Caki2 (cell line): ENCODE results near the gene AK4. TPM values are rescaled to one million over a fixed set of nuclear protein-coding genes. Genes with fewer than 3 reads are reported as not detected.
"Not testable (repeated sequence)": the region's sequence is repeated elsewhere in the genome, so short reads cannot be mapped to it uniquely, and the experiment has no call there.

Source experiments
- DNase-seq: peaks from one replicate; pipeline ENCODE4 v3.0.0-alpha.2; 2015; ENCODE audit warnings: low read depth
- in situ Hi-C: cut with HindIII; loops from 2 replicates; pipeline ENCODE4 v1.10.0; 2016; ENCODE audit warnings: low sequenced_read_pairs, low pct_unique_long_range_greater_than_20kb, mixed read lengths
- total RNA-seq: library from RNA; depleted of rRNA; stranded (reverse); fragments of >200 nt; shearing (Covaris generic); gene quantifications from 2 replicates; pipeline ENCODE4 v1.2.3, GENCODE V29; 2014; ENCODE audit warnings: low replicate concordance

The AK4 gene
- total RNA-seq, 1 experiment from 2014 or later = 14.0 TPM

DNA sequence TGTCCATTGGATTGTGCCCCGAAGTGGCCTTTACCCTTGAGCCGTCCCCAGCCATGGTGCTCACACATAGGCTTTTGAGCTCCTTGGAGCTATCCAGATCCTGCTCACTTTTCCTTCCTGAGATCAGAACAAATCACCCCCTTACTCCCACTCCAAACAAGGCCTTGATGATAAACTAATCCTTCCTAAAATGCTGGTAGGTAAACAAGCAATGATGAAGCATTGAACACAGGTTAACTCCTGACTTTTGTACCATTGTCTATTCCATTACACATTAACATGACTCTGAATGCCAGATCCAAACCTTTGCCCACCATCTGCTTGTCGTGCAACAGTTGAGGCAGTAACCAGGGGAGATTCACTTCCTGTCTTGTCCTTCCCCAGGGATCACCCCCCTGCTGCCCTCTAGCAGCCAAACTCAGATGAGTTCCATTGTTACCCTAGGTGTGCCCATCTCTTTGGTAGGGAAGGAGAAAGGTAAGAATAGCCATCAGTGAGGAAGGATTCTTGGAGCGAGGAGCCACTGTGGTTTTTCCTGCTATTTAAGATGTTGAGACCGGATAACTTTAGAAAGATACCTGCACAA, 81.8 kb downstream of the AK4 start:
- no peak for DNase-seq
- in situ Hi-C loops = no loop called here

DNA sequence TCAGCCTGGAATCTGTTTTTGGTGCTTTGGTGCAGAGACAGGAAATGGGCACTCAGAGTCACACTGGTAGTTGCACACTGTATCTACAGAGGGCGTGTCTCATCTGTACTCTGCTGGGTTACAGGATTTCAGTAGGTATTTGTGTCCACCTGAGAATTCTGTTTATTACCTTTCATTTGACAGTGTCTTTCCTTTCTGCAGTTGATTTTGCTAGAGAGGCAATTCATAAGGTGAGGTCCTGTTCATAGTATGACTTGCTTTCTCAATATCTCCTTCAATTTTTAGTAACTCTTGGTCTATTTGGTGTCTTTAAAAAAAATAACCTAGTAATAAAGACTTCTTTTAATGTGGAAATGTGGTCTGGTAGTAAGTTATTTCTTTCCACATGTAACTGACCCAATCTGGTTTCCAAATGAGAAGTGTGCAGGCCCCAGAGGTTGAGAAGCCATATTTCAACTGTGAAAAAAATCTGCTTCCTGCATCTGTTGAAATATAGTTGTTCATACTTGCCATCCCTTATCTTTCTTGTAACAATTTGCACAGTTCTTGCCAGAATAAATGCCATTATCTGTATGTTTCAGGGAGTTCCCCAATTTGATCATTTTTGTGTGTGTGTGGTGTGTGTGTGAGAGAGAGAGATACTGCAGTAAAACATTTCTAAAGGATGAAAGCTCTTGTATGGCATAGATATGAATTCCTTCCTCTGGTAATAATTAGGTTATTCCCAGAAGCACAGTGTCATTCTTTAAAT, 82.9 kb downstream of the AK4 start:
- DNase-seq = no peak
- in situ Hi-C loops = no loop called here

- in situ Hi-C loops = no loop called here
Measured at GRCh38 chr1:65231718-65232330, 83.8 kb downstream of the AK4 start.

GRCh38 chr1:65232461-65232990, 84.5 kb downstream of the AK4 start:
- no peak for DNase-seq
- in situ Hi-C loops = no loop called here

More at GRCh38 chr1:65231718-65232330, 83.8 kb downstream of the AK4 start:
- no peak for DNase-seq

DNA sequence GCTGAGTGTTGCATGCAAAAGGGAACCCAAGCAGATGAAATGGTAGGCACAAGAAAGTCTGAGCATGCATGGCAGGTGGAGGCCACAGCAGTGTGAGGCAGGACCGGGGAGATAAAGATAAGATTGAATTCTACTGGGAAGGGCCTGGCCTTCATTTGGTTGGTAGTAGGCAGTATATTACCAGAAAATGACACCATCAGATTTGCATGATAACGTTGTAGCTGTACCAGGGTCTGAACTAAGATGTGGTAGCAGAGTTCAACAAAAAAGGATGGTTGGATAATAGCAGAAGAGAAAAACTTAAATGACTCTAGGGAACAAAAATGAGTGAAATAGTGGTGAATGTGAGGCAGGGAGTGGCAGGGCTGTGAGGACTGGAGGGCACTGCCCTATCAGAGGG, 85.8 kb downstream of the AK4 start:
- no peak for DNase-seq
- in situ Hi-C loops = no loop called here

DNA sequence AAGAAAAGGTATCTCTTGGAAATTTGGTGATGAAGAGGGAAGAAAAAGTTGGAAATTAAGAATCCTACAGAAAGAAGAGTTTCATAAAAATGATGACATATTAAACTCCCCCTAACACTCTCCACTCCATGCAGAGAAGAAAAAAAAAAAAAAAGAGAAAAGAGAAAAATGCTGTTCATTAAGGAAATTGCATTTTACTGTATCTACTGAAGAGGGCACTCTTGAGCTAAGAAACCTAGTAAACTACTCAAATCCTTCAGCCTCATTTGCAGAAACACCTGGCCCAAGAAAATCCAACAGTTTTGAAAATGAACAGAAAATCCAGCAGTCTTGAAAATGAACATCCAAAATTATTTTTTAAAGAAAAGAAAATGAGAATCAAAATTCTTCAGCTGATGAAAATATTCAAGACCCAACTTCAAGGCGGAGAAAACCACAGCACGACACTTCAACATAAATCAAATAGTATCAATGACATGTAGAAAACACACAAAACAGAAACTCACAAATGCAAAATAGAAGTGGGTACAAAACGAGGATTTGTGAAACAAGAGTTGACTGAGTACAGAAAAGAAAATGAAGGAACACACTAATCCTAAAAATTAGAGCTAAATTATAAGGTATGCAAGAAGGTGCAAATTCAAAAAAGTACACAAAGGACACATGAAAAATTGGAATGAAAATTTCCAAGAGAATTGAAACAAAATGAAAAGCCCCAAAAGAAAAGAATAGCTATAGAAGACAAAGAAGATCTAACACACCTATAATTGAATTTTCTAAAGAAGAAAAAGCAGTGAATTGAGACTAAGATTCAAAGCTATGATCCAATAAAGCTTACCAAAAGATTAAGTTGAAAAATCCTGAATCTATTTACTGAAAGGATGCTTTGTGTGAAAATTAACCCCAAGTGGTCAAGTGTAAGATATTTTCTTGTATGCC, 88.1 kb downstream of the AK4 start:
- DNase-seq = peak; percentile 44
- in situ Hi-C loops = no loop called here

- DNase-seq, in situ Hi-C loops: not testable (repeated sequence)
Measured at GRCh38 chr1:65237088-65237487, 89.1 kb downstream of the AK4 start.

DNA sequence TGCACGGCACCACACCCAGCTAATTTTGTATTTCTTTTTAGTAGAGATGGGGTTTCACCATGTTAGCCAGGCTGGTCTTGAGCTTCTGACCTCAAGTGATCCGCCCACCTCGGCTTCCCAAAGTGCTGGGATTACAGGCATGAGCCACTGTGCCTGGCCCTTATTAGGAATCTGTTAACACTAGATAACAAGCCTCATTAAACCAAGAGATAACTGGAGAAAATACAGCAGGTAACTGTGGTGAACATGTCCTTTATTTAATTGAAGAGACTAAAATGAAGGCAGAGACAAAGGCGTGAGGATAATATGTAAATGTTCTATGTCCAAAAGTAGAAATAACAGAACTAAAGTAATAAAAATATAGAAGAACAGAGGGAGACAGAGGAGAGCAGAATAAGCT, 89.5 kb downstream of the AK4 start:
- DNase-seq = no peak
- in situ Hi-C loops = no loop called here

DNA sequence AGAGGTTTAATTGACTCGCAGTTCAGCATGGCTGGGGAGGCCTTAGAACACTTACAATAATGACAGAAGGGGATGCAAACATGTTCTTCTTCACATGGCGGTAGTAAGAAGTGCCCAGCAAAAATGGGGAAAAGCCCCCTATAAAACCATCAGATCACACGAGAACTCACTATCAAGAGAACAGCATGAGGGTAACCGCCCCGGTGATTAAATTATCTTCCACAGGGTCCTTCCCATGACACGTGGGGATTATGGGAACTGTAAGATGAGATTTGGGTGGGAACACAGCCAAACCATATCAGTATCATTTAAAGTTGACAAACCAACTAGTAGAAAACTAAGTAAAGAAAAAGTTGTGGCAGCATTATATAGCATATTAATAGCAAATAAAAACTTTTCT, 90.0 kb downstream of the AK4 start:
- no peak for DNase-seq
- in situ Hi-C loops = no loop called here

DNA sequence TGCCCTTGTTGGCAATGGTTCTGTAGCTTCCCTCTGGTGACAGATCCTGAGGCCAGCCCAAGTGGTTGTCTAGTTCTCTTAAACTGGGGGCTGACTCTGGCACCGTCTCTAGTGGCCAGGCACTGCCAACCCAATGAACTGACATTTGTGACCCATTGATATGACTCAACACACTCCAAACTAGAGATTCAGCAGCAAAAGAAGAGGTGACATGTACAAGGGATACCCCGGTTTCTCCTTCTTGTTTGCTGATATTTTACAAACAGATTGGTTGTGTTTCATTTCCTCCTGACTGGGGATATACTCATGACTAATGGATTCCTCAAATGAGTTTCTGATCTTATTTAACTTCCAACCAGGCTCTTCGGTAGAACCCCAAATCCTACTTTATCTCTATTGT, 95.5 kb downstream of the AK4 start:
- no peak for DNase-seq
- in situ Hi-C loops = no loop called here

- in situ Hi-C loops = no loop called here
- DNase-seq = no peak
Measured at GRCh38 chr1:65245295-65245694, 97.3 kb downstream of the AK4 start.

DNA sequence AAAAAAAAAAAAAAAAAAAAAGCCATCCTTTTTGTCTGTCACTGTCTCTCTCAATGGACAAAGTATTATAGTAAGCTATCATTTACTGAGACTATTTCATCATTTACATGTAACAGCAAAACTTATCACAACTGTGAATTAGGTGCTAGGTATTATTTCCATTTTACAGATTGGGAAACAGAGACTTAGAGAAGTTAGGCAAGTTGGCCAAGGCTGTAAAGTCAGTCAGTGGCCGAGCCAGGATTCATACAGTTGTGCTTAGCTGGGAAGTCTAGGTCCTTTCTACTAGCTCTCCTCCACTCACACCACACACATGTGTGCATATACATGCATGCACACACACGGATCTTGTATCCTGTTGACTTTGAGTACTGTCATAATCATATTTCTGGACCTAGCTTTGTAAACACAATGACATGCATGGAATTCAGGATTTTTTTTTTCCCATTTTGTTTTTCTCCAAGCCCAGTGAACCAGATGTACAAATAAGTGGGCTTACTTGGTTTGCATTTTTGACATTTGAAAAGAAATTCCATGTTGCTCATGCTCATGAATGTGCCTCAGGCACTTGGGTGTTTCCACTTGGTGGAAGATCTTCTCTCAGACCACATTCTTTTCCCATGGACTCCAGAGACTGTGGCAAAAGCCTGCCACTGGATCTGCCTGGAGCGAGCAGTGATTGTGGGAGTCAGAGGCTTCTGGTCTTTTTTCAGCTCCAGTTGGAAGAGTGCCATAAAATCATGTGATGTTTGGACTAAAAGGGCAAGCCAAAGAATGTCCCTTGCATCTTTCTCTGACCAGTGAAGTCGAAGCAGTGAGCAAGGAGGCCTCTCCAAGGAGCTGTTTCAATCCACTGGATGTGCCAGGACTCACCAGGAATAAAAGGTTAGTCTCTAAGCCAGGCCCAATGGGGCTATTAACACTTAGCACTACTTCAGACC, 99.7 kb downstream of the AK4 start:
- peak; percentile 74 for DNase-seq
- in situ Hi-C loops = no loop called here

GRCh38 chr1:65250826-65251225, 102.8 kb downstream of the AK4 start:
- in situ Hi-C loops = no loop called here
- DNase-seq = no peak

DNA sequence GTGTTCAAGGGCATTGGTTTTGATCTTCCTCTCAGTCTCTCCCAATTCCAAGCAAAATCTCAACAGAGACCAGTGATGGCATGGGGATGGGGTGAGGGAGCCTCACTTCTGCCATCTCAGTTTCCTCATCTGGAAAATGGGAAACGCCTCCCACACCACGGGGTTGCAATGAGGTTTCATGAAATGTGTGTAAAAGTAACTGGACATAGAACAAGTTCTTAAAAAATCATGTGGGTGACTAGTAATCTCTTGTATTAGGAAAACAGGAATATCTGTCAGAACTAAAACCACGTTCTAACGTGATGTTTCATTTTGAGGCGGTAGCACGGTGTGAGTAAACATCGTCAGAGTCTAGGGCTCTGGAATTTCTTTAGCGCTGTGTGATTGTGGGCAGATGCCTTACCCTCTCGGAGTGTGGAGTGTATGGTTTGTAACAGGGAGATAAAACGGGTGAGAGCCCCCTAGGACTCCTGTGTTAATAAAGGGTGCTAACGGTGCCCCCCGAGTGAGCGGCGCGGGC, 105.9 kb downstream of the AK4 start:
- DNase-seq = no peak
- in situ Hi-C loops = no loop called here

DNA sequence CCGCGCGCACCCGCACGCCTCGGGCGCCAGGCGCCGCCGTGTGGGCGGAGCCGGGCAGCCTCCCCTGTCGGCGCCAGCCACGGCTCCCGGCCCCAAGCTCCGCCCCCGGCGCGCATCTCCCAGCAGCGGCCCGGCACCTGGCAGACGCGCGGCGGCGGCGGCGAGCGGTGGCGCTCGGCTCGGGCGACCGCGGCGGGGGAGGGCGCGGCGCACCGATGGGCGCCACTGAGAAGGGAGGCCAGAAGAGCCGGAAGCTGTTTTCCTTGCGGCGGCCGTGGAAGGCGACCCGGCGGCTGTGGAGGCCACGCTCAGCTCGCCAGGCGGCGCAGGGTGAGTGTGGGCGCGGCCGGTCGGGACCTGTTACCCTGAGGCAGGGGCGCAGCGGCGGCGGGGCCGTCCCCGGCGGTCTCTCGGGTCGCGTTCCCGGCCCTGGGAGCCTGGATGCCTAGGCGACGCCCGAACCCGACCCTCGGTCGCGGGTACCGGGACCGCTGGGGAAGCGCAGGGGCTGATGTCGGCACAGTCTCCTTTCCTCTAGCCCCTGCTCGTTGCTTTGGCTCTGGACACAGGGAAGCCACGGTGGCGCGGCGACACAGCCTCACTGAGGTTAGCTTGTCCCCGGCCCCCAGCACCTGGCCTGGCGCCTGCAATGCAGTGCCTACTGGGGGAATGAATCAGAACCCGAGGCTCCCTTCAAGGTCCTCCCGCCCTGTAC, 106.5 kb downstream of the AK4 start:
- in situ Hi-C loops = no loop called here
- peak; percentile 80 for DNase-seq

- in situ Hi-C loops = no loop called here
- DNase-seq = no peak
Measured at GRCh38 chr1:65255035-65255655, 107.1 kb downstream of the AK4 start.
